HepG2 (cell line): ENCODE measurements around the gene AK3. TPM values are rescaled to one million over a fixed set of nuclear protein-coding genes. Genes with fewer than 3 reads are reported as not detected.

Experiments
- CEBPG ChIP-seq: IDR thresholded peaks from 2 replicates; pipeline ENCODE4 v1.6.1; 2016
- FOXA1 ChIP-seq, 2 experiments: fragments of 450-650 bp in 1 of 2; sonication (generic) in 1 of 2; formaldehyde crosslinking in 1 of 2; IDR thresholded peaks; 2 replicates each; pipeline versions ENCODE4 v1.4.0 to v1.6.1; 2016 to 2020; ENCODE audit warnings: missing genetic modification reagents in 1 of 2
- MXD1 ChIP-seq: sonication (generic); formaldehyde crosslinking; IDR thresholded peaks from 2 replicates; pipeline ENCODE4 v1.4.0; 2020; ENCODE audit warnings: mild to moderate bottlenecking, missing genetic modification reagents
- MYC ChIP-seq: sonication (generic); formaldehyde crosslinking; IDR thresholded peaks from 2 replicates; pipeline ENCODE4 v1.9.0; 2021; ENCODE audit warnings: missing genetic modification reagents, borderline replicate concordance
- SMAD1 ChIP-seq: sonication (generic); formaldehyde crosslinking; IDR thresholded peaks from 2 replicates; pipeline ENCODE4 v1.4.0; 2020; ENCODE audit warnings: missing genetic modification reagents, low read depth, mild to moderate bottlenecking, borderline replicate concordance
- SP5 ChIP-seq: IDR thresholded peaks from 2 replicates; pipeline ENCODE4 v1.6.1; 2016; ENCODE audit warnings: low read depth, borderline replicate concordance
- ZBTB49 ChIP-seq: sonication (generic); formaldehyde crosslinking; IDR thresholded peaks from 2 replicates; pipeline ENCODE4 v1.4.0; 2020; ENCODE audit warnings: missing genetic modification reagents, borderline replicate concordance
- ZMAT5 ChIP-seq: sonication (generic); formaldehyde crosslinking; IDR thresholded peaks from 2 replicates; pipeline ENCODE4 v1.5.0; 2020; ENCODE audit warnings: mild to moderate bottlenecking, low read depth, missing genetic modification reagents, borderline replicate concordance
- ZNF44 ChIP-seq: sonication (generic); formaldehyde crosslinking; IDR thresholded peaks from 2 replicates; pipeline ENCODE4 v1.5.1; 2020; ENCODE audit warnings: mild to moderate bottlenecking, missing genetic modification reagents
- ZNF614 ChIP-seq: IDR thresholded peaks from 2 replicates; pipeline ENCODE4 v1.6.1; 2018; ENCODE audit warnings: missing biosample characterization, missing genetic modification reagents, inconsistent platforms, borderline replicate concordance
- ZNF749 ChIP-seq: sonication (generic); formaldehyde crosslinking; IDR thresholded peaks from 2 replicates; pipeline ENCODE4 v1.8.0; 2022; ENCODE audit warnings: mild to moderate bottlenecking, missing genetic modification reagents, moderate library complexity, borderline replicate concordance
- polyA plus RNA-seq, 8 experiments: library from polyadenylated mRNA; depleted of rRNA in 3 of 8; stranded (reverse) in 7 of 8; unstranded in 1 of 8; fragments of >200 nt; fragmentation: Illumina TruSeq in 4 of 8; extraction: Trizol in 4 of 8; gene quantifications; 2 replicates each; pipeline versions ENCODE4 v1.2.1 to v1.2.3, GENCODE V29; 2011 to 2016; ENCODE audit warnings: low read depth in 4 of 8, missing spikeins in 1 of 8, mixed read lengths in 1 of 8; ENCODE audit not compliant: insufficient read depth in 1 of 8
- total RNA-seq, 5 experiments: library from RNA; depleted of rRNA; stranded (reverse); fragments of >200 nt; fragmentation: Illumina TruSeq; extraction: Trizol; gene quantifications; 2 replicates each; pipeline ENCODE4 v1.2.3, GENCODE V29; 2016; ENCODE audit warnings: low read depth in 1 of 5
- TF ChIP-seq, protein P1 (sequence below): sonication (generic); formaldehyde crosslinking; IDR thresholded peaks from 2 replicates; pipeline ENCODE4 v1.5.1; 2020; ENCODE audit warnings: mild to moderate bottlenecking, missing genetic modification reagents, borderline replicate concordance
- TF ChIP-seq, protein P2 (sequence below): sonication (generic); formaldehyde crosslinking; conservative IDR thresholded peaks from 2 replicates; pipeline ENCODE4 v1.4.0; 2020; ENCODE audit warnings: missing genetic modification reagents
- TF ChIP-seq, protein P3 (sequence below): sonication (generic); formaldehyde crosslinking; IDR thresholded peaks from 2 replicates; pipeline ENCODE4 v1.5.0; 2020; ENCODE audit warnings: mild to moderate bottlenecking, missing genetic modification reagents

Gene AK3
- total and polyA plus RNA-seq, 2 of the 13 experiments (the other 11 are each of a cell fraction or from before 2014, with no cell fraction given), result 76.8 to 109 TPM

DNA sequence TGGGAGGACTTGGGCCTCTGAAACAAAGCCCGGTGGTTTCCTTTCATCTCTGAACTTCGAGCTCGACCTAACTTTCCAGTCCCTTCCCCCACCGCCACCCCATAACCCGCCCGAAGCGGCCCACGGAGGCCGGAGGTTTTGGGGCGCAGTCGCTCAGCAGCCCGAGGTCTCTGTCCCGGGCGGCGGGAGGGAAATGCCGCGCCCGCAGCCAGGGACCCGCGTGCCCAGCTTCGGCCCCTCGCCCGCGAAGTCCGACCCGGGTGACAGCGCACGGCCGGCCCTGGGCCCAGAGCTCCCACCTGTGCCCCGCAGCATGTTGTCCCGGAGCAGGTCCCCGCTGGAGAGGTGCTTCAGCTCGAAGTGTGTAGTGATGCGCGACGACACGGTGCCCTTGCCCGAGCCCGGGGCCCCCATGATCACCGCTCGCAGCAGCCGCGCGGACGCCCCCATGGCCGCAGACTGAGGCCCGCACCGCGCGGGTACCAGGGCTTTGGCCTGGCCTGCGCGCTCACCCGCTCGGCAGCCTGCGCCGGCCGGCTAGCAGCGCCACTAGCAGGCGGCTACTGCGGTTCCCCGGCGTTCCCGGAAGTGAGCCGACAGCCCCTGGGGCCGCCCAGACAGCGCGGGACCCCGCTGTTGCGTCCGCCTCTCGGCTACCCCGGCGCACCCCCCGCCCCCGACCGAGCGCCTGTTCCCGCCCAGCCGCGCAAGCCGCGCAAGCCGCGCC lies at the start of gene AK3 (continued):
- TF ChIP-seq, protein P1, sequence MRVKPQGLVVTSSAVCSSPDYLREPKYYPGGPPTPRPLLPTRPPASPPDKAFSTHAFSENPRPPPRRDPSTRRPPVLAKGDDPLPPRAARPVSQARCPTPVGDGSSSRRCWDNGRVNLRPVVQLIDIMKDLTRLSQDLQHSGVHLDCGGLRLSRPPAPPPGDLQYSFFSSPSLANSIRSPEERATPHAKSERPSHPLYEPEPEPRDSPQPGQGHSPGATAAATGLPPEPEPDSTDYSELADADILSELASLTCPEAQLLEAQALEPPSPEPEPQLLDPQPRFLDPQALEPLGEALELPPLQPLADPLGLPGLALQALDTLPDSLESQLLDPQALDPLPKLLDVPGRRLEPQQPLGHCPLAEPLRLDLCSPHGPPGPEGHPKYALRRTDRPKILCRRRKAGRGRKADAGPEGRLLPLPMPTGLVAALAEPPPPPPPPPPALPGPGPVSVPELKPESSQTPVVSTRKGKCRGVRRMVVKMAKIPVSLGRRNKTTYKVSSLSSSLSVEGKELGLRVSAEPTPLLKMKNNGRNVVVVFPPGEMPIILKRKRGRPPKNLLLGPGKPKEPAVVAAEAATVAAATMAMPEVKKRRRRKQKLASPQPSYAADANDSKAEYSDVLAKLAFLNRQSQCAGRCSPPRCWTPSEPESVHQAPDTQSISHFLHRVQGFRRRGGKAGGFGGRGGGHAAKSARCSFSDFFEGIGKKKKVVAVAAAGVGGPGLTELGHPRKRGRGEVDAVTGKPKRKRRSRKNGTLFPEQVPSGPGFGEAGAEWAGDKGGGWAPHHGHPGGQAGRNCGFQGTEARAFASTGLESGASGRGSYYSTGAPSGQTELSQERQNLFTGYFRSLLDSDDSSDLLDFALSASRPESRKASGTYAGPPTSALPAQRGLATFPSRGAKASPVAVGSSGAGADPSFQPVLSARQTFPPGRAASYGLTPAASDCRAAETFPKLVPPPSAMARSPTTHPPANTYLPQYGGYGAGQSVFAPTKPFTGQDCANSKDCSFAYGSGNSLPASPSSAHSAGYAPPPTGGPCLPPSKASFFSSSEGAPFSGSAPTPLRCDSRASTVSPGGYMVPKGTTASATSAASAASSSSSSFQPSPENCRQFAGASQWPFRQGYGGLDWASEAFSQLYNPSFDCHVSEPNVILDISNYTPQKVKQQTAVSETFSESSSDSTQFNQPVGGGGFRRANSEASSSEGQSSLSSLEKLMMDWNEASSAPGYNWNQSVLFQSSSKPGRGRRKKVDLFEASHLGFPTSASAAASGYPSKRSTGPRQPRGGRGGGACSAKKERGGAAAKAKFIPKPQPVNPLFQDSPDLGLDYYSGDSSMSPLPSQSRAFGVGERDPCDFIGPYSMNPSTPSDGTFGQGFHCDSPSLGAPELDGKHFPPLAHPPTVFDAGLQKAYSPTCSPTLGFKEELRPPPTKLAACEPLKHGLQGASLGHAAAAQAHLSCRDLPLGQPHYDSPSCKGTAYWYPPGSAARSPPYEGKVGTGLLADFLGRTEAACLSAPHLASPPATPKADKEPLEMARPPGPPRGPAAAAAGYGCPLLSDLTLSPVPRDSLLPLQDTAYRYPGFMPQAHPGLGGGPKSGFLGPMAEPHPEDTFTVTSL (CRISPR knock-in tag), result peak; percentile 50; the same call in 1 of the 2 replicates
- TF ChIP-seq ZMAT5 (CRISPR knock-in tag), result no peak
- TF ChIP-seq SMAD1 (CRISPR knock-in tag), result no peak
- peak; percentile 74; the same call in 1 of the 2 replicates for TF ChIP-seq ZNF749 (CRISPR knock-in tag)
- peak; percentile 89 for TF ChIP-seq MYC (CRISPR knock-in tag)
- TF ChIP-seq MXD1 (CRISPR knock-in tag), result peak; percentile 68
- TF ChIP-seq, protein P2, sequence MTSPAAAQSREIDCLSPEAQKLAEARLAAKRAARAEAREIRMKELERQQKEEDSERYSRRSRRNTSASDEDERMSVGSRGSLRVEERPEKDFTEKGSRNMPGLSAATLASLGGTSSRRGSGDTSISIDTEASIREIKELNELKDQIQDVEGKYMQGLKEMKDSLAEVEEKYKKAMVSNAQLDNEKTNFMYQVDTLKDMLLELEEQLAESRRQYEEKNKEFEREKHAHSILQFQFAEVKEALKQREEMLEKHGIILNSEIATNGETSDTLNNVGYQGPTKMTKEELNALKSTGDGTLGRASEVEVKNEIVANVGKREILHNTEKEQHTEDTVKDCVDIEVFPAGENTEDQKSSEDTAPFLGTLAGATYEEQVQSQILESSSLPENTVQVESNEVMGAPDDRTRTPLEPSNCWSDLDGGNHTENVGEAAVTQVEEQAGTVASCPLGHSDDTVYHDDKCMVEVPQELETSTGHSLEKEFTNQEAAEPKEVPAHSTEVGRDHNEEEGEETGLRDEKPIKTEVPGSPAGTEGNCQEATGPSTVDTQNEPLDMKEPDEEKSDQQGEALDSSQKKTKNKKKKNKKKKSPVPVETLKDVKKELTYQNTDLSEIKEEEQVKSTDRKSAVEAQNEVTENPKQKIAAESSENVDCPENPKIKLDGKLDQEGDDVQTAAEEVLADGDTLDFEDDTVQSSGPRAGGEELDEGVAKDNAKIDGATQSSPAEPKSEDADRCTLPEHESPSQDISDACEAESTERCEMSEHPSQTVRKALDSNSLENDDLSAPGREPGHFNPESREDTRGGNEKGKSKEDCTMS, result no peak
- TF ChIP-seq ZNF614 (CRISPR knock-in tag), result peak; percentile 86
- TF ChIP-seq SP5 (CRISPR knock-in tag), result peak; percentile 45; the same call in 1 of the 2 replicates
- no peak for TF ChIP-seq ZNF44 (CRISPR knock-in tag)
- no peak for TF ChIP-seq CEBPG (CRISPR knock-in tag)
- TF ChIP-seq ZBTB49 (CRISPR knock-in tag), result no peak
- TF ChIP-seq, protein P3, sequence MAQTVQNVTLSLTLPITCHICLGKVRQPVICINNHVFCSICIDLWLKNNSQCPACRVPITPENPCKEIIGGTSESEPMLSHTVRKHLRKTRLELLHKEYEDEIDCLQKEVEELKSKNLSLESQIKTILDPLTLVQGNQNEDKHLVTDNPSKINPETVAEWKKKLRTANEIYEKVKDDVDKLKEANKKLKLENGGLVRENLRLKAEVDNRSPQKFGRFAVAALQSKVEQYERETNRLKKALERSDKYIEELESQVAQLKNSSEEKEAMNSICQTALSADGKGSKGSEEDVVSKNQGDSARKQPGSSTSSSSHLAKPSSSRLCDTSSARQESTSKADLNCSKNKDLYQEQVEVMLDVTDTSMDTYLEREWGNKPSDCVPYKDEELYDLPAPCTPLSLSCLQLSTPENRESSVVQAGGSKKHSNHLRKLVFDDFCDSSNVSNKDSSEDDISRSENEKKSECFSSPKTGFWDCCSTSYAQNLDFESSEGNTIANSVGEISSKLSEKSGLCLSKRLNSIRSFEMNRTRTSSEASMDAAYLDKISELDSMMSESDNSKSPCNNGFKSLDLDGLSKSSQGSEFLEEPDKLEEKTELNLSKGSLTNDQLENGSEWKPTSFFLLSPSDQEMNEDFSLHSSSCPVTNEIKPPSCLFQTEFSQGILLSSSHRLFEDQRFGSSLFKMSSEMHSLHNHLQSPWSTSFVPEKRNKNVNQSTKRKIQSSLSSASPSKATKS (CRISPR knock-in tag), result no peak
- TF ChIP-seq FOXA1 (IDR thresholded peaks at IDR 0.05), result no peak
- TF ChIP-seq FOXA1 (CRISPR knock-in tag; IDR thresholded peaks at IDR 0.05), result 0 out of 2 replicates have a peak, but pooled peaks have one; percentile 4
